ENCODE results near the gene KRT37. TPM values are rescaled to one million over a fixed set of nuclear protein-coding genes. Genes with fewer than 3 reads are reported as not detected.

Gene KRT37
- 1 to 10 TPM in 1 of 4 donors, under 1 TPM in 1, not detected in 2; 0.53 to 7.1 TPM for total RNA-seq

- no peaks in the 10 kb centered on the region for H3K36me3 ChIP-seq
- peaks cover 5% of the 10 kb centered on the region for H3K27me3 ChIP-seq
- no peak for DNase-seq (ENCODE audit: low spot score in 2 of 2)
- no peaks in the 10 kb centered on the region for H3K9me3 ChIP-seq
- TF ChIP-seq POLR2AphosphoS5 (IDR thresholded peaks at IDR 0.05): no peak
- TF ChIP-seq POLR2A (IDR thresholded peaks at IDR 0.05): no peak
- no peak for TF ChIP-seq CTCF (IDR thresholded peaks at IDR 0.05)
- no peak for TF ChIP-seq EP300 (IDR thresholded peaks at IDR 0.05)
- peaks cover 17% of the 10 kb centered on the region for H3K4me1 ChIP-seq
- H3K27ac ChIP-seq: no peak within 1 kb of the TSS
- no peak within 1 kb of the TSS for H3K4me3 ChIP-seq
- WGBS: 93% methylated on average over 6 of the region's 13 CpGs
Measured at GRCh38 chr17:41424111-41424635, at the start of gene KRT37. TSS of gene KRT37 (minus strand) at chr17:41424585. CDS start at chr17:41424523, 62 bp downstream.

- H3K27me3 ChIP-seq: peaks cover 3% of the 10 kb centered on the region
- H3K9me3 ChIP-seq: no peaks in the 10 kb centered on the region
- TF ChIP-seq EP300 (IDR thresholded peaks at IDR 0.05) (no peak), CTCF (IDR thresholded peaks at IDR 0.05) (no peak), POLR2A (IDR thresholded peaks at IDR 0.05) (no peak), POLR2AphosphoS5 (IDR thresholded peaks at IDR 0.05) (no peak)
- no peak overlapping the region for H3K27ac ChIP-seq
- no peaks in the 10 kb centered on the region for H3K36me3 ChIP-seq
- H3K4me1 ChIP-seq: peaks cover 11% of the 10 kb centered on the region
- no peak for DNase-seq (ENCODE audit: low spot score in 2 of 2)
- H3K4me3 ChIP-seq: no peak overlapping the region
Measured at GRCh38 chr17:41468346-41468745, 44.0 kb upstream of the KRT37 start.

- TF ChIP-seq CTCF (IDR thresholded peaks at IDR 0.05): no peak
- no peak for TF ChIP-seq POLR2AphosphoS5 (IDR thresholded peaks at IDR 0.05)
- TF ChIP-seq EP300 (IDR thresholded peaks at IDR 0.05): no peak
- TF ChIP-seq POLR2A (IDR thresholded peaks at IDR 0.05): no peak
- WGBS: 61% methylated on average over 4 of the region's 4 CpGs
- H3K4me1 ChIP-seq: peaks cover 11% of the 10 kb centered on the region
- H3K9me3 ChIP-seq: no peaks in the 10 kb centered on the region
- peaks cover 3% of the 10 kb centered on the region for H3K27me3 ChIP-seq
- H3K36me3 ChIP-seq: no peaks in the 10 kb centered on the region
- H3K27ac ChIP-seq: no peak overlapping the region
- no peak for DNase-seq (ENCODE audit: low spot score in 2 of 2)
- H3K4me3 ChIP-seq: no peak overlapping the region
Measured at GRCh38 chr17:41467561-41467960, 43.2 kb upstream of the KRT37 start.

GRCh38 chr17:41466988-41467387 lies 42.6 kb upstream of the KRT37 start, which contains the start of gene KRT32:
TSS of gene KRT32 (minus strand) at chr17:41467386. CDS start at chr17:41467325, 61 bp downstream.
- Histone ChIP-seq H3K9me3 (no peaks in the 10 kb centered on the region), H3K27me3 (peaks cover 3% of the 10 kb centered on the region), H3K4me1 (peaks cover 11% of the 10 kb centered on the region), H3K27ac (no peak within 1 kb of the TSS), H3K36me3 (no peaks in the 10 kb centered on the region), H3K4me3 (no peak within 1 kb of the TSS)
- WGBS: 93% methylated on average over 10 of the region's 14 CpGs
- no peak for TF ChIP-seq POLR2AphosphoS5 (IDR thresholded peaks at IDR 0.05)
- TF ChIP-seq EP300 (IDR thresholded peaks at IDR 0.05): no peak
- TF ChIP-seq POLR2A (IDR thresholded peaks at IDR 0.05): no peak
- TF ChIP-seq CTCF (IDR thresholded peaks at IDR 0.05): no peak
- DNase-seq (ENCODE audit: low spot score in 2 of 2): no peak

- Histone ChIP-seq H3K27me3 (peaks cover 8% of the 10 kb centered on the region), H3K9me3 (no peaks in the 10 kb centered on the region), H3K36me3 (no peaks in the 10 kb centered on the region), H3K4me3 (no peak overlapping the region), H3K27ac (no peak overlapping the region), H3K4me1 (peaks cover 11% of the 10 kb centered on the region)
- no peak for DNase-seq (ENCODE audit: low spot score in 2 of 2)
- TF ChIP-seq CTCF (IDR thresholded peaks at IDR 0.05) (no peak), POLR2AphosphoS5 (IDR thresholded peaks at IDR 0.05) (no peak), EP300 (IDR thresholded peaks at IDR 0.05) (no peak), POLR2A (IDR thresholded peaks at IDR 0.05) (no peak)
- 14% methylated on average over 1 of the region's 6 CpGs for WGBS
Measured at GRCh38 chr17:41464682-41465081, 40.3 kb upstream of the KRT37 start.
